Stimulated activated naive CD4-positive, alpha-beta T cell (primary cell): ENCODE data around the gene ATF7.
"Not testable (repeated sequence)": the region's sequence is repeated elsewhere in the genome, so short reads cannot be mapped to it uniquely, and the experiment has no call there.

ENCODE experiments used
- DNase-seq, 6 experiments: peaks; one replicate each; lab custom pipeline; 2025; lab: John Stamatoyannopoulos, UW

The ATF7 gene

DNA sequence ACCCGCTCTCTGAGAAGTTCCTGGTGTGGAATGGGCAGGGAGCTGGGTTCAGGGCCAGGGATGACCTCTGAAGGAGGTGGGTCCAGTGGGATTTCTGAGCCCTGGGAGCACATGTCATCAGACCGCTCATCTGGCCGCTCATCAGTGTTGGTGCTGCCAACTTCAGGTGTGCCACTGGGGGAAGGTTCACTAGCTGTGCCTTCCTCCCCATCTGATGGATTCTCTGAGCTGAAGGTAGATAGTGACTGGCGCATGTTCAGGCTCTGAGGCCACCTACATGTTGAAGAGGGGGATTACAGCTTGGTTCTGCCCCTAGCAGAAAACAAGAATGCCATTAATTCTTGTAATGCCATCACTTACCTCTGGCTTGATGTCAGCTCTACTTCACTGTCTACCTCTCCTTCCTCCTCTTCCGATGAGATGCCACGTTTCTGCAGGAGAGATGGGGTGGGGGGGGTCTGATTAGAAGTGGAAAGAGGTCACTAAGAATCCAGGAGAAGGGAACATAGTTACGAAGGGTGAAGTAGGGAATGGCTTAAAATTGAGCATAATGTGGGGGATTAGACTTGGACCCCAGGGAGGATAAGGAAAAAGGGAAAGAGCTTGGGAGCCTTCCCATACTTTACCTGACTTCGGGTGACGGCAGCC, 144.1 kb downstream of the ATF7 start:
- no peak for DNase-seq

DNA sequence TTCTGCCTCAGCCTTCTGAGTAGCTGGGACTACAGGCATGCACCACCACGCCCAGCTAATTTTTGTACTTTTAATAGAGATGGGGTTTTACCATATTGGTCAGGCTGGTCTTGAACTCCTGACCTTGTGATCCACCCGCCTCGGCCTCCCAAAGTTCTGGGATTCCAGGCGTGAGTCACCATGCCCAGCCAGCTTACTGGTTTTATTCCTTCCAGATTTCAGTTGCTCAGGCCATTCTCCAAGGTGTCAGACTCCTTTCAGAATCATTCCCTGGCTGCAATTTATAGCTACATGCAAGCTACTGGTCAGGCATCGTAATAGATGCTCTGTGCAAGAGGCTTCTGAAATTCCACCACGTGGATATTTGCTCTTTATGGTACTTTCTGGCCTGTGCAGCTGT, 144.7 kb downstream of the ATF7 start:
- not testable (repeated sequence) for DNase-seq

- no peak for DNase-seq
Observed at GRCh38 chr12:53480491-53481442, 145.4 kb downstream of the ATF7 start.

DNA sequence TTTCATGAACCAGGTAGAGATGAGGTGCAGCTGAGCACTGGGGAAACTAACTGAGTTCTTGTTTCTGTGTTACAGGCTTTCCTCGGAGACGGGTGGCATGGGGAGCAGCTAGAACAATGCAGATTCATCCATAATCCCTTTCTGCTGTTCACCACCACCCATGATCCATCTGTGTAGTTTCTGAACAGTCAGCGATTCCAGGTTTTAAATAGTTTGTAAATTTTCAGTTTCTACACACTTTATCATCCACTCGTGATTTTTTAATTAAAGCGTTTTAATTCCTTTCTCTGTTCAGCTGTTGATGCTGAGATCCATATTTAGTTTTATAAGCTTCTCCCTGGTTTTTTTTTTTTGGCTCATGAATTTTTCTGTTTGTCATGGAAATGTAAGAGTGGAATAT, 146.9 kb downstream of the ATF7 start:
- DNase-seq: no peak

GRCh38 chr12:53478865-53479264, 147.3 kb downstream of the ATF7 start:
- DNase-seq: no peak

GRCh38 chr12:53476769-53477209, 149.4 kb downstream of the ATF7 start:
- DNase-seq: peak in 1 of 6 experiments; percentile 21

DNA sequence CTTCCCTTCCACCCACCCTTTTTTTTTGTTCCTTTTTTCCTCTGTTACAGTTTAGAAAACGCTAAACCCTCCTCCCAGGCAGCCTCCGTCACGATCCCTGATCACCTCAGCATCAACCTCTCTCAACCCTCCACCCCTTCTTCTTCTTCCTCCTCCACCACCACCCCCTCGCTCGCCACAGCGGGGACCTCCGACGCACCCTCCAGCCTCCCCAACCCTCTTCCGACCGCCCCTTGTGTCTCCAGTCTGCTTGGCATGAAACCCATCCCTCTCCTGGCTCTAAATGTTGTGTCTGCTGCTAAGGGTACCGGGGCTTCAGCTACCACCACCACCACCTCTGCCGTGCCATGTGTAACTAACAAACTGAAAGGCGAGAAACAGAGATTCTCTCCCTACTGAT, 151.4 kb downstream of the ATF7 start:
- no peak for DNase-seq

GRCh38 chr12:53474077-53474476, 152.1 kb downstream of the ATF7 start:
- DNase-seq: no peak

DNA sequence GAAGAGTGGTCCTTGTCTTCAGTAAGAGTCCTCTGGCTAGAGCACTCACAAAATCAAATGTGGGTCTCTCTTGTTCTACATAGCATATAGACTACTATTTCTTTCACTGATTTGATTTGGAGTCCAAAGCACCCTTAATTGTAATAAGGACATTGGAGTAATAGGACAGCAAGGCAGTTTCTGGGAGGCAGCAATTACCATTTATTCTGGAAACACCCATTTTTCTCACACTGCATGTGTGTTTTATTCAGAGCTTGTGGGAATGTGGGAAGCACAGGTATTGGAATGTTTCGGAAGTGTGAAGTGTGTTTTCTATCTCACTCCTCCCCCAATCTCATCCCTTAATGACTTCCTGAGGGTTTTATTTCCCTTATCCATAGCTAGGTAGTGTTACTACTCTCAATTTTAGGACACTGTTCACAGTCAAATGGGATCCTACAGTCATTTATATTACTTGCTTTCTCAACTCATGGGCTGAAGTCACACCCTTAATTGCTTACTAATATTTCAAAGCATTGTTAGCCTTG, 154.1 kb downstream of the ATF7 start:
- no peak for DNase-seq

DNA sequence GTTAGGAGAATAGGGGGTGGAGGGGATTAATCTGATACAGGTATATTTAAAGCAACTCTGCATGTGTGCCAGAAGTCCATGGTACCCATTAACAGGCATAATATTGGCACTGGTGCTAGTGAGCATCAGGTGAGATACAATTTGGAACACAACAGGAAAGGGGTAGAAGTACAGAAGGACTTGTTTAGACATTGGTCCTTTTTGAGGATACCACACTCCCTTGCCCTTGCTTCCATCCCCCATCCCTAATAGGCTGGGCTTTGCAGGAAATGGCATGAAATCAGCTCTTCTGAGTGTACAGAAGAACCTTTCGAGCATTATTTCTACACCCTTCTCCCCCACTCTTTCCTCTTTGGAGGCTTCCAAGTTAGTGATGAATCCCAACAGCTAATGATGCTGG, 157.9 kb downstream of the ATF7 start:
- no peak for DNase-seq

DNA sequence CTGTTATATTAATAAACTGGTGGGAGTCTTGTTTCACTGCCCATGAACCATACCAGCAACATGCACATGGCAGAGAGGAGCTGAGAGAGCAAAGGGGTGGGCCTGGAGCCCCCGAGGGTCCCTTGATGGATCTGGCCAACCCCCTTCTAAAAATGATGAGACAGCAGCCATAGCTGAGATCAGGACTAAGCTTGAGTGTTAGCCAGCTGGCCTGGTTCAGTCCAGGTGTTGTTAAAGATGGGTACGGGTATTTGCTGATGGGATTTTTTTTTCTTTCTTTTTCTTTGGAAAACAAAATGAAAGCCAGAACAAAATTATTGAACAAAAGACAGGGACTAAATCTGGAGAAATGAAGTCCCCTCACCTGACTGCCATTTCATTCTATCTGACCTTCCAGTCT, 158.3 kb downstream of the ATF7 start:
- no peak for DNase-seq

DNA sequence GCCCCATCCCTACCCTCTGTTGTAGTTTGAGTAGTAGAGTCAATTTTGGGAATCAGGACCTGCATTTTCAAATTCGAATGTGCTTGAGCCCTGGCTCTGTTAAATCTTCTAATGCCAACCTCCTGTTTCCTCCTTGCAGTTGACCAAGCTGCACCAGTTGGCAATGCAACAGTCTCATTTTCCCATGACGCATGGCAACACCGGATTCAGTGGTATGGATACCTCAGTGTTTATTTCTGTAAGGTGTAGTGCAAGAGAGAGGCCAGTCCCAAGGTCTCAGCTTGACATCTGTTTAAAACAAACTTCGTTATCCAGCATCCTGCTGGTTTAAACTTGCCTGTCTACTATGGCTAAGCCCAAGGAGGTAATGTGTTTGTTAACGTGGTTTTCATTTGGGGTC, 159.1 kb downstream of the ATF7 start:
- no peak for DNase-seq

- DNase-seq: no peak
Observed at GRCh38 chr12:53466640-53467039, 159.5 kb downstream of the ATF7 start.

GRCh38 chr12:53465679-53466078, 160.5 kb downstream of the ATF7 start:
- DNase-seq: no peak

DNA sequence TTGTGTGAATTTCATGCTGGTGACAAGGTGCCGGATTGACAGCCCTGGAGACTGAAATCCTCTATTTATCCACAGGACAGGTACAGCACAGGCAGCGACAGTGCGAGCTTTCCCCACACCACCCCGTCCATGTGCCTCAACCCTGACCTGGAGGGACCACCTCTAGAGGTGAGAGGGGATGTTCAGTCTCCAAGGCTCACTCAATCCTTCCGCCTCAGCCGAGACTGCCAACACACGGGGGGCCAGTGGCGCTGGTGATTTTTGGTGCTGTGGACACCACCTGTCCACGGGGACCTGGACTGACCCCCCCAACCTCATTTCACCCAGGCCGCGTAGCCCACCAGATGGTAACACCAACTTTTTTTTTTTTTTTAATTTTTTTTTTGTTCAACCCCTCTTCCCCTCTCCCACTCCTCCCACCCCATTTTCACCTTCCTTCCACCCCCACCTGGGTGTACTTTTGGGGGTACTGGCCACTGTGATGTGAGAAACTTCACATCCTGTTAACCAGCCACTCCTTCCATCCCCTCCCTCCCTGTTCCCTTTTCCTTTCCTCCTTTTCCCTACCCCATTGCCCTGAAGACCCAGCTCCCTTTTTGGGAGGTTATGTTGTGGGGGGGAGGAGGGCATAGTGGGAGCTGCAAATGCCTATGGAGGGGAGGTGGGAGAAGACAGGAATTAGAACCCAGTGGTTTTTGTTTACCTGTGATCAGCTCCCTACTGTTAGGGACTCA, 161.3 kb downstream of the ATF7 start:
- DNase-seq: no peak

GRCh38 chr12:53463802-53464560, 162.2 kb downstream of the ATF7 start:
- DNase-seq: no peak

GRCh38 chr12:53462935-53463334, 163.2 kb downstream of the ATF7 start:
- DNase-seq: no peak

DNA sequence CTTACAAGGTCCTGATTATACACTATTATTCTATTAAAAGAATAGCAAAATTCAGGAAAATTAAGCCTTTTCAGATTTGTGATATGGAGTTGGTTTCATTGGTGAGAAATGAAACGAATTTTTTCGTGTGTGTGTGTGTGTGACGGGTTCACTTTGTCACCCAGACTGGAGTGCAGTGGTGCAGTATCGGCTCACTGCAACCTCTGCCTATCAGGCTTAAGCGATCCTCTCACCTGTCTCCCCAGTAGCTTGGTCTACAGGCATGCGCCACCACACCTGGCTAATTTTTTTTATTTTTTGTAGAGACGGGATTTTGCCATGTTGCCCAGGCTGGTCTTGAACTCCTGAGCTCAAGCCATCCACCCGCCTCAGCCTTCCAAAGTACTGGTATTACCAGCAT, 164.6 kb downstream of the ATF7 start:
- no peak for DNase-seq

DNA sequence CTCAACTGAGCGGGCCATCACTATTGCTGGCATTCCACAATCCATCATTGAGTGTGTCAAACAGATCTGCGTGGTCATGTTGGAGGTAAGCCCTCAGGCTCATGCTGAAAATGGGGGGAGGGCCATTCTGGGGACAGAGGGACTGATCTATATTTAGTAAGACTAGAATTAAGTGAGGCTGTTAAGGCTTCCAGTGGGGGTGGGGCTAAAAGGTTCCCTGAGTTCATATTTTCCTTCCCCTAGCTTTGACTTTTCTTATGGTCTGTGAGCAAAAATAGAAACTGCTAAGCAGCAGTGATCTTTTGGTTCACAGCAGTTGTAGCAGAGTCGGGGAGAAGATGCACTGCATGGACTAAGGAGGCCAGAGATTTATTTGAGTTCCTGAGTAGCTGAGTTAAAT, 165.1 kb downstream of the ATF7 start:
- DNase-seq: no peak

DNA sequence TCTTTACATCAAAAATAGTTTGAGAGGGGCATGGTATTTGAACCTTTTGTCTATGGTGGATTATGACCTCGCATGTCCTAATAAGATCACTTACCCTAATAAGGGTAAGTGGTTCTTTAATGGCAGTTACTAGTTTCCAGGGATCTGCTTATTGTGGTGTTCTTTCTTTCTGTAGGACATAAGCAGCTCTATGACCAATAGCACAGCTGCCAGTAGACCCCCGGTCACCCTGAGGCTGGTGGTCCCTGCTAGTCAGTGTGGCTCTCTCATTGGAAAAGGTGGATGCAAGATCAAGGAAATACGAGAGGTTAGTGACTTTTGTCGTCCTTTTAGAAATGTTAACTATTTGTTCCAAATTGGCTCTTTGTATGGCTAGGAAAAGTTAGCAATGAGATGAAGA, 167.1 kb downstream of the ATF7 start:
- DNase-seq: no peak
